ENCODE measurements around the gene RBM22. TPM values are rescaled to one million over a fixed set of nuclear protein-coding genes. Genes with fewer than 3 reads are reported as not detected.

The RBM22 gene
- total and polyA plus RNA-seq, 12 donors = 18.6 to 41.0 (median 29.0) TPM

Other genes with a start within 250 kb of the RBM22 start
- gene NDST1, start 192.9 kb downstream of the RBM22 start, total RNA-seq = 10 to 100 TPM; 50.3 to 86.1 (median 61.5) TPM
- 10 to 100 TPM; 14.8 to 15.9 TPM for gene NDST1, start 192.9 kb downstream of the RBM22 start, polyA plus RNA-seq
- 100 to 1,000 TPM; 589 to 777 (median 703) TPM for gene SYNPO, start 60.4 kb downstream of the RBM22 start, total RNA-seq
- gene SYNPO, start 60.4 kb downstream of the RBM22 start, polyA plus RNA-seq = 100 to 1,000 TPM; 129 to 344 TPM
- 10 to 100 TPM in 2 of 10 donors, 1 to 10 TPM in 8; 4.5 to 12.2 (median 6.0) TPM for gene MYOZ3, start 39.8 kb downstream of the RBM22 start, total RNA-seq
- 1 to 10 TPM in 1 of 2 donors, under 1 TPM in 1; 0.91 to 4.1 TPM for gene MYOZ3, start 39.8 kb downstream of the RBM22 start, polyA plus RNA-seq
- gene DCTN4, start 58.0 kb upstream of the RBM22 start, total RNA-seq = 10 to 100 TPM; 42.9 to 68.3 (median 58.2) TPM
- gene DCTN4, start 58.0 kb upstream of the RBM22 start, polyA plus RNA-seq = 10 to 100 TPM; 20.0 TPM
- gene SMIM3, start 77.7 kb upstream of the RBM22 start, total RNA-seq = 10 to 100 TPM in 6 of 10 donors, 1 to 10 TPM in 4; 7.1 to 24.2 (median 10.9) TPM
- 10 to 100 TPM; 18.8 to 41.5 TPM for gene SMIM3, start 77.7 kb upstream of the RBM22 start, polyA plus RNA-seq
- not detected for gene IRGM, start 145.5 kb upstream of the RBM22 start, total RNA-seq
- under 1 TPM in 1 of 2 donors, not detected in 1; 0.06 TPM for gene IRGM, start 145.5 kb upstream of the RBM22 start, polyA plus RNA-seq
- 1 to 10 TPM in 4 of 10 donors, under 1 TPM in 6; 0.51 to 1.5 (median 0.83) TPM for gene ZNF300, start 203.9 kb upstream of the RBM22 start, total RNA-seq
- 1 to 10 TPM; 1.4 to 4.8 TPM for gene ZNF300, start 203.9 kb upstream of the RBM22 start, polyA plus RNA-seq